GM21825 (cell line): ENCODE measurements around the gene ITPR2.
"Not testable (repeated sequence)": the region's sequence is repeated elsewhere in the genome, so short reads cannot be mapped to it uniquely, and the experiment has no call there.

Source experiments
- ATAC-seq: cut with Tn5 transposase; IDR thresholded peaks from one replicate; pipeline ENCODE4 v1.9.1; 2021; ENCODE audit warnings: mild to moderate bottlenecking, moderate library complexity; ENCODE audit not compliant: unreplicated experiment

ITPR2 gene

DNA sequence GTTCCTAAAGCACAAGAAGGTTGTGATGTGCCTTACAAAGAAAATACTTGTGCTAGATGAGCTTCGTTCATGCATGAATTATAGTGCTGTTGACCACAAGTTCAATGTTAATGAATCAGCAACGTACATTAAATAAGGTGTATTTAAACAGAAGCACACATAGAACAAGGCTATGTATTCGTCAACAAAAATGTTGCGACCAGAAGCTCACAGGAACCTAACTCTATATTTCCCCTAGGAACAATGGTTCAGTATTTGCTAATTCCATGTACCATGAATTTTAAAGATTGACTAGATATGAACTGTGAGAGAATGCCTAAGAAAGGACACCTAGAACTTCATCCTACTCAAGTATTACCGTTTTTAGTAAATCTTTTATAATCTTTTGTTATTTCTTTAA lies 149.6 kb downstream of the ITPR2 start:
- no peak for ATAC-seq

DNA sequence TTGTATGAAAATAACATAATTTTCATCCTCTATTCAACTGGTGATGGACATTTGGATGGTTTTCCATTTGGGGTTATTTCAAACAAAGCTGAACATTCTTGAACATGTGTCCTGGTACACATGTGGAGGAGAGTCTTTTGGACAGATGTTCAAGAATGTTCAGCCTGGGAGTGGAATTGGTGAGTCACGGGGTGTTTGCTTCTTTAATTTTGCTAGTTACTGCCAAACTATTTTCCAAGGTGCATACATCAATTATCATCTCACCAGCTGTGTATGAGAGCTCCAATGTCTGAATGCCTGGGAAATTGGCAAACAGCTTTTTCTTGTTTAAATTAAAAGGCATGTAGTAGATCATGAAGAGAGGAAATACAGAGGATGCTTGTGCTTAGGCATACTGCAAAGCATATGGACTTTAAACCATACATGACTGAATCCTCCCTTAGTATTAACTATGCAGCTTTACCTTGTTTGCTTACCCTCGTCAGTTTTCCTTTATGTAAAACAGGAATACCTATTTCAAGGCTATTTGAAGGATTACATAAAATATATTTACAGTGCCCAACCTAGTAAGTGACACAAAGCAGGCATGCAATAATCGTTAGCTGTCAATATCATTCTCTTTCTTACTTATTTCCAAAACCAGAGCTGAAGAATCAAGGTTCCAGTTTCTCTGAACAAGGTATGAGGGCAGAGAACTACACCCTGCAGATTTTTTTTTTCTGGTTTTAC lies 152.1 kb downstream of the ITPR2 start:
- ATAC-seq: no peak

DNA sequence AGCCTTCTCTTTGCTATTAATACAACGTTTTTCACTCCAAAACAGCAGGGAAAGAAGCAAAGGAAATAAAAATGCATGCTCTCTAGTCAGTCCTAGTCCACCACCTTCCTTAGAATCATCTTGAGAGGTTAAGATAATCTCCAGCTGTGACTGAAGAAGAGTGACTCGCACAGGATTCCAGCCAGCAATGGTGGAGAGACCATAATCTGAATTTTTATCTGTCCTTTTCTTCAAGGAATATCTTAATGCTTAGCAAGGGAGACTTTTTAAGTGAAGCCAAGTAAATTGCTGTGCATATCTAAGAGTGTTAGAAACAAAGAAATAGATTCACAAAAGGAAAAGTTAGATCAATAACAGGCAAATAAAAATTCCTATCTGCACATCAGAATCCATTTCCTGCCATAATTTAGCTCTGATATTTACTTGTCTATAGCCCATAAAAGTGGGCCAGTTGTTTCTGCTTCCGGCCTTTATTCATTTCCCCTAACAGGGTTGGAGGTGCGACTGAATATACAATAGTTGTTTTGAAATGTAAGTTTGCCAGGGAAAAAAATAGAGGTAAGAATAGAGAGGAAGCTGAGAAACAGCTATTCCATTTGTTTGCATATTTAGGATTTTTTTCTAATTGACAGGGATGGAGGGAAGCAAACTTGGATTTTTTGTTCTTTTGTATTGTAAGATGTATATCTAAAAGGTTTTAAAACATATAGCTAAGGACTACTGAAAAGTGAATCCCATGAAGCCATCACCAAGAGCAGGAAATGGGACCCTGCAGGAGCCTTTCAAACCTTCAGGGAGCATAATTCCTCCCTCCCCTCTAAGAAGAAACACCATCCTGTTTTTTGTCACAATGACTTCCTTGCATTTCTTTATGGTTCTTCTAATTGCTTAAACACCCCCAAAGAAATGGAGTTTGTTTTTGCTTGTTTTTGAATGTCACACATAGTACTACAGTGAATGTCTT lies 154.0 kb downstream of the ITPR2 start:
- no peak for ATAC-seq

DNA sequence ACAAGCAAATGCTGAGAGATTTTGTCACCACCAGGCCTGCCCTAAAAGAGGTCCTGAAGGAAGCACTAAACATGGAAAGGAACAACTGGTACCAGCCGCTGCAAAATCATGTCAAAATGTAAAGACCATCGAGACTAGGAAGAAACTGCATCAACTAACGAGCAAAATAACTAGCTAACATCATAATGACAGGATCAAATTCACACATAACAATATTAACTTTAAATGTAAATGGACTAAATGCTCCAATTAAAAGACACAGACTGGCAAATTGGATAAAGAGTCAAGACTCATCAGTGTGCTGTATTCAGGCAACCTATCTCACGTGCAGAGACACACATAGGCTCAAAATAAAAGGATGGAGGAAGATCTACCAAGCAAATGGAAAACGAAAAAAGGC lies 161.5 kb downstream of the ITPR2 start:
- not testable (repeated sequence) for ATAC-seq

DNA sequence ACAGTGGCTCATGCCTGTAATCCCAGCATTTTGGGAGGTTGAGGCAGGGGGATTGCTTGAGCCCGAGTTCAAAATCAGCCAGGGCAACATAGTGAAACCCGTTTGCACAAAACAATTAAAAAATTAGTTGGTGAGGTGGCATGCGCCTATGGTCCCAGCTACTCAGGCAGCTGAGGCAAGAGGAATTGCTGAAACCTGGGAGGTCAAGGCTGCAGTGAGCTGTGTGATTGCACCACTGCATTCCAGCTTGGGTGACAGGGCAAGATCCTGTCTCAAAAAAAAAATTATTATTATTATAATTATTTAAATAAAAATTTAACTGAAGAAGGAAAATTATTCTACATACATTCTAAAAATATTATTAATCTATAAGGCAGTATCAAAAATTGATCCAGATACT lies 164.1 kb downstream of the ITPR2 start:
- ATAC-seq: no peak

DNA sequence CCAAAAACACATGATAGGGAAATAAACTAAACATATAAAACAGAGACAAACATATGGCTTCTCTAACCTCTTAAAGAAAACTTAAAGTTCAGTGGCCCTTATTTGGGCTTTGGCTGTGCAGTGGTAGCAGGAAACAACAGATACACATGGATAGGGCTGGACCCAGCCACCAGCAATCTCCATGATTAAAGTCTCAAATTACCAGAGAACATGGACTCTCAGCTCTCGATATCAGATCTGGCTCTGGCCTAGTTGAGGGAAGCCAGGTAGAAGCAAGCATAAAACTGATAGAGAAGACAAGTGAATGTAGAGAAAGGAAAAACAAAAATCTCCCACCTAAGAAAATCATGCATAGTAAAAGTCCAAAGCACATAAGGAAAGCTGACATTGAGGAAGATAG lies 164.8 kb downstream of the ITPR2 start:
- ATAC-seq: no peak

DNA sequence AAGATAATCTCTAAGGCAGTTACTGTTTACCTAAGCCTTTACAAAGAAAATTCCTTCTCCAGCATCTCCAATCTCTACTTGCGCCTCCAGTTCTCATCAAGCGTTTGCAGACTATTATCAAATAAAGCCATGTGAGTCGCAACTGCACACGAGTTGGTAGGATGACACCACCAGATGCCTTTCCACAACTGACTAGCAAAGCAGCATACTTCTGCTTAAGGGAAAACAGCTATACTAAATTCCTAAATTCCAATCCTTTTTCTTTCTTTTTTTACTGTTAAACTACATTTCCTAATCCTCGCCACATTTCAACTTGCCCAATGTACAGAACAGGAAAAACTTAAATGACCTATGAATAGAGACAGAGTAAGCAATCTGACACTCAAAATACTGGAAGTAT lies 166.7 kb downstream of the ITPR2 start:
- no peak for ATAC-seq

DNA sequence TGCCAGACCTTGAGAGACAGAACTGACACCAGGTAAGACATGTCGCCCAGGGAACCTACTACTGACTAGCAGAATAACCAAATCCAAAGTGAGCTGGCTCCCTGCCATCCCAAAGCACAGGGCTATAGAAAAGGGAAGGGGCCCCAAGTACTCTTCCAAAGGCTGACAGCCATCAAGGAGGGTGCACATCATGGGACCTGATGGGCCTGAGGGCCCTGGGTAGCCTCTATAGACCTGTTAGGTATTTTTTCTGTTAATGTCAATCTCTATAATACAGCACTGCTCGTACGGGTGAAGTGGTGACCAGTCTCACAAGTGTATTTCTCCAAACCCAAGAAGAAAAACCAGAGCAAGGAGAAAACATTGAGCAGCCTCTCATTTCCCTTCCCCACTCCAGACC lies 171.6 kb downstream of the ITPR2 start:
- ATAC-seq: no peak

DNA sequence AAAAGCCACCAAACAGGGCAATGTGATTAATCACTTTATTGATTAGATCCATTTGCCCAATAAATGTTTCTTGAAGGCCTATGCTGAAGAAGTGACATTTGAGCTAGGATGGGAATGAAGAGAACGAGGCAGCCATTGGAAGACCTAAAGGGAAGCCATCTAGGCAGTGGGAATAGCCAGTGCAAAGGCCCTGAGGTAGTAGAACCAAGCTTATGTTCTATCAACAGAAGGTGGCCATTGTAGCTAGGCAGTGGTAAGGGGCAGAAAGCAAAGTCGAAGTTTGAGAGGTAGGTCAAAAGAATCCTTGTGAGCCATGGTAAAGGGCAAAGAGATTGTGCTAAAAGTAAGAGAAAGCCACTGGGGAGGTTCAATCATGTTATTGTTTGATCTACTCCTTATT lies 173.1 kb downstream of the ITPR2 start:
- no peak for ATAC-seq

DNA sequence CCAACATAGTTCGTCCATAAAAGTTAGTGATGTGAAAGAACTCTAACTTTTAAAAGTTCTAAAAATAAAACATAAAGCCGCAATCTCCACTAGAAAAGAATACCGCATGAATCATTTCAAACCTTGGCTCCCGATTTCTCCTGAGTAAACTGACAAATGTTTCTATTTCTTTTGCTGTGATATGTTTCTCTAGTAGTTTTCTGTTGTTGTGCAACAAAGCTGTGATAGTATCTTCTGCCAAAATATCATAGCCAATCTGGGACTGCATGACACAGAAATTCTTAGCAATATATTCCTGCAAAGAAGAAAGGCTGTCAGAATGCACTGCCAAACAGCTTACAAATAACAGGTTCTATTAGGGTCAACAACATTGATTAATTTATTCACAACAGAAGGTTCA lies 174.0 kb downstream of the ITPR2 start:
- no peak for ATAC-seq

DNA sequence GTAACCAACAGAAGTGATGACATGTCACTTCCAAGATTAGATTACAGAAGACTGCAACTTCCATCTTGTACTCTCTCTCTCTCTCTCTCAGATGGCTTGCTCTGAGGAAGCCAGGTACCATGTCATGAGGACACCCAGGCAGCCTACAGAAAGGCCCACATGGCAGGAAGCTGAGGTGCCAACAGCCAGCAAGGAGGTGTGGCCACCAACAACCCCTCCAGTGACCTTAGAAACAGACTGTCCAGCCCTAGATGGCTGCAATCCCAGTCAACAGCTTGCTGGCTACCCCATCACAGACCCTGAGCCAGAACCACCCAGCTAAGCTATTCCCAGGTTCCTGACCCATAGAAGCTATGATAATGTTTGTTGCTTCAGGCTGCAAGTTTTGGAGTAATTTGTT lies 178.4 kb downstream of the ITPR2 start:
- ATAC-seq: no peak

DNA sequence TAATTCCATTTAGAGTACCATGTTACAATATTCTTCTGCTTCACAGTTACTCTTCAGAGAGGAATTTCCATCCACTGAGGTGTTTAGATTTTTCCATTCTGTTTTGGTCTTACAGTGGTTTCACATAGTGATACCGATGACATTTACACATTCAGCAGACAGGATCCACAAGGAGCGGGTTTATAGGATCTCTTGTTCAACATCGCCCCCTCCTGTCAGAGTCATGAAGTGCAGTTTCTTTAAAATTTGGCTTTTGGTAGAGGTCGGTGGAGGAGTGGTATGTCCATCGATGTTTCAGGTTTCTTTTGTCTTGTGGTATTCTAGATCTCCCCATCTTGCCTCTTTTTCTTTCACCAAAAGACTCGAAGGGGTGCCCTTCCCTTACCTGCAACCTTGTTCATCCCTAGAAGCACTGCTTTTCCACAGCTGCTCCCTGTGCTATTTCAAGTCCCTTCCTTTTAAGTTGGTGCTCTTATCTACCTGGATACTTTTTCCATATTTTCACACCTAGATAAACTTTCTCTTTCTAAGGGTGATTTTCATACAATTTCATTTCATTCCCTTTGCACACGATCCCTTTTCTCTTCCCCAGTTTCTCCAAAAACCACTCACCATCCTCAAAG lies 181.3 kb downstream of the ITPR2 start:
- ATAC-seq: no peak

DNA sequence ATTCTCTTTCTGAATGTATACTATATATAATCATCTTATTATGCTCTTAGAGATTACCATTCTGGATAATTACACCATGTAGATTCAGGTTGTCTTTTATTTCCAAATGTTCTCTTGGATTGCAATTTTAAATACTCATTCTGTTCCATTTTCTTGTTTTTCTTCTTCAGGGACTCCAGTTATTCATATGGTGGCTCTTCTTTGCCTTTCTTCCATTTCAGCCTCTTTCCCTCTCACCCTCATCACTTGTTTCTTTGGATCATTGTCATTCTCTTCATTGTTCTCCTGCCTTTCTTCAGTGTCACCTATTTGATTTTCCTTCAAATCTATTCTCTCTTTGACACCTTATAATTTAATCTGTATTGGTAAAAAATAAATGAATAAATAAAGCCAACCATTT lies 182.0 kb downstream of the ITPR2 start:
- ATAC-seq: no peak

DNA sequence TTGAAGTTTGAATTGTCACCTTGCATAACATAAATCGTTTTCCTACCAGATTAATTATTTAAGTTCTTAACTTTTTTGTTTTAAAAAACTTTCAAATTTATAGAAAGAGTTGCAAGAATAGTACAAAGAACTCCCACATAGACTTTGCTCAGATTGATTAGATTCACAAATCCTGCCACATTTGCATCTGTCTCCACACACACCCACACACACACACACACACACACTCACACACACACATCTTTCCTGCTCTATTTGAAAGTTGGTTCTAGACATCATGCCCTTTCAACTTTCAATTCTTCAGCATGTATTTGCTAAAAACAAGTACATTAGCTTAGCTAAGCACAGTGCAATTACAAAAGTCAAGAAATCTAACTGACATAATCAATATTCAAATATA lies 184.0 kb downstream of the ITPR2 start:
- no peak for ATAC-seq

DNA sequence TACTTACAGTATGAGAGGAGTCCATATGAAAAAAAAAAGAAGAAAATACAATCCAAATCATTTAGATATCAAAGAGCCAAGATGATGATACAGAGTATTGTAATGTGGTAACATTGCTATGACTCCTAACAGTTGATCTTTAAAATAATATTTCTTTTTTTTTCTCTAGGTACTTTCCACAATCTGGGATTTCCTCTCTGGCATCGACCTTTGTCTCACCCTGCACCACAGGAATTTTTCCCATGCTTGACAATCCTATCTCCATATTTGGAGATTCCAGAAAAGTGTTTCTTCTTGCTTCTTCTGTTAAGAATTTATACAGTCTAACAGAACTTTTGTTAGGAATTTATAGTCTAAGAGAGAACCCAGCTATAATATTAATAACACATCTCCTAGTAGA lies 184.4 kb downstream of the ITPR2 start:
- no peak for ATAC-seq

DNA sequence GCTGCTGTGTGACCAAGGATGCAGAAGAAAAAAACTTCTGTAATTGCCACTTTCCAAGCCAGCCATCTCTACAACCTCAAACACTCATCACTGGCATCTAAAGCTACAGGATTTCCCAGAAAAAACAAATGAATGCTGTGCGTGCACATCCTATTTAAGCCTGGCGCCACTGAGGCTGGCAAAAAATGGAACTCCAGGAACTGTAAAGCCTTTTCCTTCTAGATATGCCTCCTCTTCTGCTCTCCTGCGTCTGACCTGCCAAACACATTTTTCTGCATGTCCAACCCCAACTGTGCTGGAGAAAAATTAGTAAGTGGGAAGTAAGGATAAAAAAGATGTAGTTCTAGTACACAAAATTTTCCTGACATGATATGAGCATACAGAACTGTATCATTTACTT lies 184.9 kb downstream of the ITPR2 start:
- no peak for ATAC-seq

DNA sequence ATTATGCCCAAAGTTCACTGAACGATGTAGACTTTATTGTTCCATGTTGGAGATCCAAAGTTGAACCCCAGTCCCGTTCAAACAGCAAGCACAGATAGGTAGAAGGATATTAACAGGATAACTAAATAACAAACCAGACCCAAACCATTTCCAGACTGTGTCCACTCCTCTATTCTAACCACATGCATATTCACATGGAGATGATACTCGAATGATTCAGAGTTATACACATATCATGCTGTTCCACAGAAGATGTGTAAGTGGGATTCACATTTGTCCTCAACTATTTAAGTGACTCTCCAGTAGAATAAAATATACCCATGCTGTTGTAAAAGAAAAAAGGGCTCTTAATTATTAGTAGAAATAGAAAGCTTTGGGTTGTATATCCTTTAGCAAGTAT lies 185.9 kb downstream of the ITPR2 start:
- no peak for ATAC-seq

DNA sequence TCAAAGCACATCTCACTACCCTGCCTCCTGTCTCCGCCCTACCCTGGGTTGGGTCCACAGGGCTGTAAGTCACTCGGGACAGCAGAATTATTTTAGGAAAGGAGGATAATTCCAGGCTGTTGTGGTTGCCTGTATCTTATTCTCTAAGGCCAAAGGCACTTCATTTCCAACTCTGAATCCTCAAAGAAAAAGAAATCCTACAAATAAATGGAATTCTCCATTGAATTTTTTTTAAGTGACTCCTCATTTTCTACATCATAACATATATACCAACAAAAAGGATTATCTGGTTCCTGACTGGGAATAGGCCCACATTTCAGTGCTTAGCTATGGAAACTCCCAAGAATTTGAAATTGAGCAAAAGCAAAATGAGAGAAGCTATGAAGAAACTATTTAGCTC lies 186.4 kb downstream of the ITPR2 start:
- no peak for ATAC-seq

DNA sequence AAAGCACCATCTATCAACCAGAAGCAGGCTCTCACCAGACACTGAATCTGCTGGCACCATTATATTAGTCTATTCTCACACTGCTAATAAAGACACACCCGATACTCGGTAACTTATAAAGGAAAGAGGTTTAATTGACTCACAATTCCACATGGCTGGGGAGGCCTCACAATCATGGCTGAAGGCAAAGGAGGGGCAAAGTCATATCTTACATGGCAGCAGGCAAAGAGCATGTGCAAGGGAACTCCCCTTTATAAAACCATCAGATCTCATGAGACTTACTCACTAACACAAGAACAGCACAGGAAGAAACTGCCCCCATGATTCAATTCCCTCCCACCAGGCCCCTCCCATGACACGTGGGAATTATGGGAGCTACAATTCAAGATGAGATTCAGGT lies 188.6 kb downstream of the ITPR2 start:
- not testable (repeated sequence) for ATAC-seq

DNA sequence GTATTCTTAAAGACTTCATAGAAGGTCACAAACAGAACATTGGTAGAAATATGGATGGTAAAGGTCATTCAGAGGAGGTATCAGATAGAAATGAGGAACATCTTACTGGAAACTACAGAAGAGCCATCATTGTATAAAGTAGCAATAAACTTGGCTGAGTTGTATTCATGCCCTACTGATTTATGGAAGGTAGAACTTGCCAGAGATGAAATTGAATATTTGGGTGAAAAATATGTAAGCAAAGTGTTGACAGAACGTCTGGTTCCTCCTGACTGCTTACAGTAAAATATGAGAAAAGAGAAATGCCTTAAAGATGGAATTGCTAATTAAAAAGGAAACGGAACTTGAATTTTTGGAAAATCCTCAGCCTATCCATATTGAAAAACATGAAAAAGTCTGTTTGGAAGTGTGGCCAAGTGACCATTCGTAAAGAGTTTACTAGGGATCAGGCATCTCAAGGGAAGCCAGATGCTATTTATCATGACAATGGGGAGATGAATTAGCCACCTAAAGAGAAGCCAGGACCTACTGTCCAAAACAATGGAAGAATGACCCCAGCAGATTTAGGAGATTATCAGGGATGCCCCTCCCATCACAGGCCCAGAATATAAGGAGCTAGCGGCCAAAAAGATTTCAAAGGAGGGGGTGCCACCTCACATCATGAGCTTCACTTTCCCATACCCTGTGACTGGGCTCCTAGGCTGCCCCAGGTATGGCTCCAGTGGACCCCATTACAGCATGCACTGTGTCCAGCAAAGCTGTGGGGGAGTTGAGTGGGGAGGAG lies 189.3 kb downstream of the ITPR2 start:
- no peak for ATAC-seq

DNA sequence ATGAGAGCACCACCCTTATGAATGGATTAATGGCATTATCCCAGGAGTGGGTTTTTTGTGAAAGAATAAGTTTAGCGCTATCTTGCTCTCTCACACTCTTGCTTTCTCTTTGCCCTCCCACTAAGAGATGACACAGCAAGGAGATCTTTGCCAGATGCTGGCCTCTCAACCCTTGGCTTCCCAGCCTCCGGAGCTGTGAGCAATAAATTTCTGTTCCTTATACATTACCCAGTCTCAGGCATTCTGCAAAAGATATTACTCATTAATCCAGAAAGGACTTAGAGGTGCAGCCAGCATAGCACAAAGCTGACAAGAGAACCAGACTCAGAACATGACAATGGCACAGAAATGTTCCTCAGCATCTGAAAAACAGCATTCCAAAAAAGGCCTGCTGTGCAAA lies 190.6 kb downstream of the ITPR2 start:
- ATAC-seq: no peak
